ENCODE measurements around the gene SLC35F3.

DNA sequence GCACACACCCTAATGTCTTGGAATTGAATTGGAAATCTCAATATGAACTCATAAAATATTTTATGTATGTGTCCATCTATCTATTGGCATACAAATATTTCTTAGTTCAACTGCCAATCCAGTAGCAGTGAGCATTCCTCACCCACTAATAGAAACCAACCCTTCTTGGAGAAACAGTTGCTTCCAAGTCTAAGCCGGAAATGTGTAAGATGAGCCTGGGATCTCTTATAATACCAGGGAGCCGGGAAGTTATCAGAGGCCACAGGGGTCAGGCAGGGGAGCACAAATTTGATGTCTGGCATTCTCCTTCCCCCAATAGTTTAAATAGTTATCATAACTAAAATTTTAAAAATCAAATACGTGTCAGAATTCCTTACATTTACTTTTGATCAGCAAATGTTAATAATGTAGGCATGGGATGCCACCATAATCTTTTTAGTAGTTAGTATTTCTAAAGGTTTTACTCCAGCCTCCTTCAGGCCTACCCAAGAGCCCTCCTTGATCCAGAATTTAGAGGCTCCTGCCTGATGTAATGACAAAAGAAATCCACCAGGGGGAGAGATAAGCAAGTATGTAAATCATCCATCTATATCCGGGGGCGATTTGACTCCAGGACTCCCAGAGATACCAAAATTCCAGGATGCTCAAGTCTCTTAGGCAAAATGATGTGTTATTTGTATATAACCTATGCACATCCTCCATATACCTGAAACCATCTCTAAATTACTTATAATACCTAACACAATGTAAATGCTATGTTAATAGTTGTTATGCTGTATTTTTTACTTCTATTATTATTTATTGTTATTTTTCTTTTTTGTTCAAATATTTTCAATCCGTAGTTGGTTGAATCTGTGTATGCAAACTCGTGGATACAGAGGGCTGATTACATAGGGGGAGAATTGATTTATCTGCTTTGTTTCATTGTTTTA is 250.1 kb downstream of the SLC35F3 start:
- TF ChIP-seq CTCF (conservative IDR thresholded peaks at IDR 0.05; ENCODE audit: low read depth, low read length) = peak; percentile 76
- no peak for TF ChIP-seq EZH2 (IDR thresholded peaks at IDR 0.05; ENCODE audit: borderline replicate concordance, low read depth, low read length, poor library complexity, severe bottlenecking)
